Measurements from ENCODE around the gene COLGALT1. TPM values are rescaled to one million over a fixed set of nuclear protein-coding genes. Genes with fewer than 3 reads are reported as not detected.

COLGALT1 gene
- total and polyA plus RNA-seq, 10 of the 15 experiments (the other 5 are each of a cell fraction or from before 2014, with no cell fraction given), result 1.2 to 78.8 (median 29.8) TPM

DNA sequence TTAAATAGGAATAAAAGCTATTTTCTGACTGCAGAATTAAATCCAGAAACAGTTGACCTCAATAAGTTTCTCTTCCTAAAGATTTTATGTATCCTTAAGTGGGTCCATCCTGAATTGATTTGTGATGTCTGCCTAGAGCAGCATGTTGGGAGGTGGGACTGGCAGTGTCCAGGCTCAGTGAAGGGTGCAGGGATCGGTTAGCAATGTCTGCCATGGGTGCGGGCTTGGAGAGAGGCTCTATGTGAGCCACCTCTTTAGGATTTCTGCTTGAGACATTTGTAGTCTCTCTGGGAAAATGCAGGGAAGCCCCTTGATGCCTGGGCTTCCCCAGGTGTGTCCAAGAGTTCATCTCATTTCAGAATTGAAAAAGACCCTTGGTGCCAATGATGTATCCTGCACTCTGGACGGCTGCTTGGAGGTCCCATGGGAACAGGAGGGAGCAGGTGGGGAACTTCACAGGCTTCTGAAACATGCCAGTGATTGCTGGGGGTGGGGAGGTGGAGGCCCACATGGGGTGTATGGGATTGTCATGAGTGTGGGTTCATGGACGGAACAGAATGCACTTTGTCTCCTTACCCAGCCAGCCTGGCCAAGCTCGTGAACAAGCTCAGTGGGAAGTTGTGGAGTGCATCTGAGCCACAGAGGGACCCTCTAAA lies 6.2 kb upstream of the COLGALT1 start:
- no peaks in the 10 kb centered on the region for H4K20me1 ChIP-seq (ENCODE audit: control insufficient read depth, insufficient read depth)
- no peak overlapping the region for H3K4me3 ChIP-seq
- FAIRE-seq (no peak), DNase-seq (ENCODE audit: low read depth, low spot score) (no peak), ATAC-seq (no peak)
- H3K27me3 ChIP-seq (replicated peaks in 1 of 2; ENCODE audit: control insufficient read depth in 2 of 2, insufficient read depth in 2 of 2, low read length in 1 of 2), result no peaks in the 10 kb centered on the region
- ChIA-PET SMC1A (ENCODE audit: uncharacterized antibody, unreplicated experiment) (interaction anchor here (1.2 kb wide), 1 partner anchor 20 kb away, joined by 3 read pairs; no protein-coding TSS in a partner anchor), RAD21 (ENCODE audit: unreplicated experiment) (no interaction called here), CTCF (interaction anchor here (1.1 to 1.7 kb wide), 3 partner anchors 24 to 167 kb away, joined by 3 to 5 read pairs (median 4); no protein-coding TSS in a partner anchor), POLR2A (no interaction called here)
- 74% methylated on average over 5 of the region's 5 CpGs for WGBS (ENCODE audit: insufficient coverage, insufficient replicate concordance, low lambda C conversion rate, missing lambda C conversion rate)
- no peak overlapping the region for H3K27ac ChIP-seq (ENCODE audit: control insufficient read depth, insufficient read depth)
- in situ Hi-C loops (cut with MboI), result no loop called here
- BruUV-seq (replicated peaks), result no TSS peak
- H3K4me2 ChIP-seq (ENCODE audit: control insufficient read depth, insufficient read depth), result no peak overlapping the region
- no peaks in the 10 kb centered on the region for H3K9me3 ChIP-seq (replicated peaks; ENCODE audit: control insufficient read depth, insufficient read depth, low read length)
- H2AFZ ChIP-seq (ENCODE audit: control insufficient read depth, low read depth, low read length), result no peak overlapping the region
- no peaks in the 10 kb centered on the region for H3K79me2 ChIP-seq (ENCODE audit: control insufficient read depth, insufficient read depth, low read length)
- intact Hi-C loops (cut with micrococcal nuclease; ENCODE audit: unreplicated experiment), result no loop called here
- no peak for TF ChIP-seq RAD21 (IDR thresholded peaks at IDR 0.05; ENCODE audit: insufficient read depth, low read depth, low read length)
- TF ChIP-seq RFX5 (IDR thresholded peaks at IDR 0.05; ENCODE audit: low read depth, low read length), result no peak
- 0 out of 4 replicates have a peak, but pooled peaks of 1 of the 2 experiments have one; percentile 61 for TF ChIP-seq SRF (IDR thresholded peaks at IDR 0.05; ENCODE audit: low read depth in 2 of 2, low read length in 2 of 2)
- TF ChIP-seq KAT2A (conservative IDR thresholded peaks at IDR 0.05; ENCODE audit: control insufficient read depth, low read depth, low read length), result no peak
- TF ChIP-seq, protein P1, sequence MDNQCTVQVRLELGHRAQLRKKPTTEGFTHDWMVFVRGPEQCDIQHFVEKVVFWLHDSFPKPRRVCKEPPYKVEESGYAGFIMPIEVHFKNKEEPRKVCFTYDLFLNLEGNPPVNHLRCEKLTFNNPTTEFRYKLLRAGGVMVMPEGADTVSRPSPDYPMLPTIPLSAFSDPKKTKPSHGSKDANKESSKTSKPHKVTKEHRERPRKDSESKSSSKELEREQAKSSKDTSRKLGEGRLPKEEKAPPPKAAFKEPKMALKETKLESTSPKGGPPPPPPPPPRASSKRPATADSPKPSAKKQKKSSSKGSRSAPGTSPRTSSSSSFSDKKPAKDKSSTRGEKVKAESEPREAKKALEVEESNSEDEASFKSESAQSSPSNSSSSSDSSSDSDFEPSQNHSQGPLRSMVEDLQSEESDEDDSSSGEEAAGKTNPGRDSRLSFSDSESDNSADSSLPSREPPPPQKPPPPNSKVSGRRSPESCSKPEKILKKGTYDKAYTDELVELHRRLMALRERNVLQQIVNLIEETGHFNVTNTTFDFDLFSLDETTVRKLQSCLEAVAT (IDR thresholded peaks at IDR 0.05), result peak; percentile 70
- TF ChIP-seq, protein P2, sequence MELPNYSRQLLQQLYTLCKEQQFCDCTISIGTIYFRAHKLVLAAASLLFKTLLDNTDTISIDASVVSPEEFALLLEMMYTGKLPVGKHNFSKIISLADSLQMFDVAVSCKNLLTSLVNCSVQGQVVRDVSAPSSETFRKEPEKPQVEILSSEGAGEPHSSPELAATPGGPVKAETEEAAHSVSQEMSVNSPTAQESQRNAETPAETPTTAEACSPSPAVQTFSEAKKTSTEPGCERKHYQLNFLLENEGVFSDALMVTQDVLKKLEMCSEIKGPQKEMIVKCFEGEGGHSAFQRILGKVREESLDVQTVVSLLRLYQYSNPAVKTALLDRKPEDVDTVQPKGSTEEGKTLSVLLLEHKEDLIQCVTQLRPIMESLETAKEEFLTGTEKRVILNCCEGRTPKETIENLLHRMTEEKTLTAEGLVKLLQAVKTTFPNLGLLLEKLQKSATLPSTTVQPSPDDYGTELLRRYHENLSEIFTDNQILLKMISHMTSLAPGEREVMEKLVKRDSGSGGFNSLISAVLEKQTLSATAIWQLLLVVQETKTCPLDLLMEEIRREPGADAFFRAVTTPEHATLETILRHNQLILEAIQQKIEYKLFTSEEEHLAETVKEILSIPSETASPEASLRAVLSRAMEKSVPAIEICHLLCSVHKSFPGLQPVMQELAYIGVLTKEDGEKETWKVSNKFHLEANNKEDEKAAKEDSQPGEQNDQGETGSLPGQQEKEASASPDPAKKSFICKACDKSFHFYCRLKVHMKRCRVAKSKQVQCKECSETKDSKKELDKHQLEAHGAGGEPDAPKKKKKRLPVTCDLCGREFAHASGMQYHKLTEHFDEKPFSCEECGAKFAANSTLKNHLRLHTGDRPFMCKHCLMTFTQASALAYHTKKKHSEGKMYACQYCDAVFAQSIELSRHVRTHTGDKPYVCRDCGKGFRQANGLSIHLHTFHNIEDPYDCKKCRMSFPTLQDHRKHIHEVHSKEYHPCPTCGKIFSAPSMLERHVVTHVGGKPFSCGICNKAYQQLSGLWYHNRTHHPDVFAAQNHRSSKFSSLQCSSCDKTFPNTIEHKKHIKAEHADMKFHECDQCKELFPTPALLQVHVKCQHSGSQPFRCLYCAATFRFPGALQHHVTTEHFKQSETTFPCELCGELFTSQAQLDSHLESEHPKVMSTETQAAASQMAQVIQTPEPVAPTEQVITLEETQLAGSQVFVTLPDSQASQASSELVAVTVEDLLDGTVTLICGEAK (IDR thresholded peaks at IDR 0.05; ENCODE audit: borderline replicate concordance), result no peak
- H3K9ac ChIP-seq (ENCODE audit: control insufficient read depth, insufficient read depth, low read length), result no peak overlapping the region
- peaks cover 3% of the 10 kb centered on the region for H3K4me1 ChIP-seq (ENCODE audit: control insufficient read depth, insufficient read depth, low read length)
- no peaks in the 10 kb centered on the region for H3K36me3 ChIP-seq (ENCODE audit: control insufficient read depth in 2 of 2, insufficient read depth in 2 of 2, low read length in 1 of 2)

Data from GM12878 (cell line).